SHP77 treated with DMSO at 0.1 percent for 48 hours (cell line): ENCODE data around the gene MROH2B.

ENCODE experiments used
- DNase-seq: peaks from one replicate; lab custom pipeline; 2025; lab: John Stamatoyannopoulos, UW

Gene MROH2B

DNA sequence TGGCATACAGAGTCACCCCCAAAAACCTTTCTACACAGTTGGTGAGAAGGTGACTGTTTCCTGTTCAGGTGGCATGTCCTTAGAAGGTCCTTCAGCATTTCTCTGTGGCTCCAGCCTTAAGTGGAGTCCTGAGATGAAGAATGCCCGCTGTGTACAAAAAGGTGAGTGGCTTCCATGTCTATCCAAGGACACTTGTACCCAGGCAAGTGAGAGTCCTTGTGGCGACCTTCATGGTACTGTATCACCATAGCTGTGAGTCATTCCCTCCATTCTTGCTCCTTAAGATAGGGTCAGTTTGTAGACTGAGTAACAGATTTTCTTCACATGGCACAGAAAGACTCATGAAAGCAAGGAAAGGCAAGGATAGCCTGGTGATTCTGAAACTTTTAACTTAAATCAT, 98.7 kb downstream of the MROH2B start:
- no peak for DNase-seq

DNA sequence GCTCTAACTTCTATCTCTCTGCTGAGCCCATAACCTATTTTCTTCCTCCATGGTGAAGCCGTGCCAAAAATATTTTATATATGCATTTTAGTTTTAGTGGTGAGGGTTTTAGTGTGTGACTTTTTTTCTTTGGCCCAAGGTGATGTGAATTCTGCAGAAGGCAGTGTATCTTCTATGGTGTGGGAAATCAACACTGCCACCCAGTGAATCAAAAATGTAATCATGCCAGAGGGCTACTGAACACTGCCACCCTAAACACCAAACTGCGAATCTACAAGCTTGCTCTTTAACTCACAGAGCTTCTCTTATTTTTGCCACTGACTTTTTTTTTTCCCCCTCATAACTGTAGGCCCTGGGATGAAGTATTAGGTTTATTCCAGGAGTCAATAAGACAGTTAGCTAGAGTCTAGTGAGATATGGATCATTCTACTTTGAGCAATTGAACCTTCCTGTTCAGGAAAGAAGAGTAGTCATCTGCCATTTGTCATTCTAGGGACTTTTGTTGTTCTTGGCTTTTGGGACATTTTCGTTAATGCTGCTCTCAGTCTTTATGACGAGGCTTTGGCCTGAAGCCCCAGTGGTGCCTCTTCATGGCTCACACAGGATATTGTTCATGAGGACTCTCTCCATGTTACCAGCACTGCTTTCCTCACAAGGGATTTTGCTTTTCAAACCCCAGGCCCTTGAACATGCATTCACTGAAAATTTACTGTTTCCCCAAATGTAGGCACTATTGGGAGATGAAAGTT, 108.8 kb downstream of the MROH2B start:
- no peak for DNase-seq

DNA sequence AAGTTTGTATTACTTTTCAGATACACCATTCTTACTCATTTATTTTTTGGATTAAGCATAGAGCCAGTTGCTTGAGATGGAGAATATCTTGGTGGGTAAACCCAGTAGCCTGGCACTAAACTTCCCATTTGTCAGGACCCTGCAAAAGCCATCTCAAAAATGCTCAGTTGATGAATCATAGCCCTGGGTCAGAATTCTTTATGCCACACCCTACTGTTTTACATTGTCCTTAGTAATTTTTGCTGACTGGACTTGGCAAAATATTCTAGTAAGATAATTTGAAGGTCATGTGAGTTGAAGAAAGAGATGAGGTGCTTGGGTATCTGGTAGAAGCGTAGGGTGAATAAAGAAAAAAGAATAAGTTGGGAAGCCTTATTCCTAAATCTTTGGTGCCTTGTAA, 111.1 kb downstream of the MROH2B start:
- no peak for DNase-seq

DNA sequence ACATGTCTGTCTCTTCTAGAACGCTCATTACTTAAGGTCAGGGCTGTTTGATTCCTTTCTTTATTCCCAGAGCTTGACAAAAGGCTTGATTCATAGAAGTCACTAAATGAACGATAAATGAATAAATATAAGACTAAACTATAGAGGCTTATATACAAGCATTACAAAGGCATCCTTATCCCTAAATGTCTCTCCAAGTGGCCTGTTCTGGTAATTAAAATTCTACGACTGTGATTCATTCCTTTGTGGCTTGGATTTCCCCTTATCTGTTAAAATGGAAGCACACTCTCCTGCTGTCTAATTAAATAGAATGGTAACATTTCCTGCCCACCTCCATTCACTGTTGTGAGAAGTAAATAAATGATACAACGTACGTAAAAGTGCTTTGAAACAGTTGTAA, 112.3 kb downstream of the MROH2B start:
- DNase-seq, result no peak

DNA sequence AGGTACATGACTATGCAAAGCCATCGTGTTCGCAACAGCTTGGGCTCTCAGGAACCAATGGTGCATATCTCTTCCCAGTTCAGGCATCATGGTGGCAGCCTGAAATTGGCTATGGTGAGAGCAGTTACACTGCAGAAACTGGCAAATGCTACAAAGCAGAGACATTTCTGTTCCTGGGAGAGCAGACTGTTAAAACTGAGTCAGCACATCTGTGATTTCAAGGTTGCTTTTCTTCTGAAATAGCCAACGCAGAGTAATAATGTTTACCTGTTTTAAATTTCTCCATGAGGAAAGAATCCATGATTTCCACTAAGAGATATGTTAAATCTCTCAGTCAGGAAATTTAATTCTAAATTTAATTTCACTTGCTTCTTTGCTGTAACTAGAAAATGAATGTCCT, 114.1 kb downstream of the MROH2B start:
- DNase-seq, result no peak

DNA sequence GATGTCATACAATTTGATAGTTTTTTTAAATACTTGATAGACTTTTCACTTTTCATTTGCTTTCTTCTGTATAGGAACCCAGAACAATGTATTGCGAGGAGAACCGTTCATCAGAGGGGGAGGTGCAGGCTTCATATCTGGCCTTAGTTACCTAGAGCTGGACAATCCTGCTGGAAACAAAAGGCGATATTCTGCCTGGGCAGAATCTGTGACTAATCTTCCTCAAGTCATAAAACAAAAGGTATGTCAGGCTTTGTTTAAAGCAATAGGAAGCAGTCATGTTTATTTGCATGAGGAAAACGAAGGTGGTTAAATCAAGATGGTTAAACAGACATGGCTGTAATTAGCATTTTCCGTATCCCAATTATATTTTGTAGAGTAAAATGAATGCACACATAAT, 115.8 kb downstream of the MROH2B start:
- DNase-seq, result no peak
